HG03571 (cell line): ENCODE measurements around the gene GAD1.

Experiments
- ATAC-seq: cut with Tn5 transposase; IDR thresholded peaks from one replicate; pipeline ENCODE4 v1.9.1; 2021; ENCODE audit not compliant: unreplicated experiment

Gene GAD1

DNA sequence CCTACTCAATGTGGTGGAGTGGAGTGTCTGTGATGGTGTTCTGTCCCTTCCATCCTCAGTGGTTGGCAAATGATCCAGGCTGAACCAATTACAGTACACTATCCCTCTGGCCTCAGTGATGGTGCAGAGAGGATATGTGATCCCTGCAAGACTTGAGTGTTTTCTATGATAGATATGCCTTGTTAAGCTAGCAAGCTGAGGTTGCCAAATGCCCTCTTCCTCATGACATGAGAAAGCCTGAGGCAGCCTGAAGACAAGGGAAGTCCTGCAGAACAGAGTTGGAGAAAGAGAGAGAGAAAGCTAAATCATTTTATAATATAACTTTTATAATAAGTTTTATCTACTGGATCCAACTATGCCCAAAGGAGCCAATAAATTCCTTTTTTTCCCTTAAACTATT lies 70.8 kb downstream of the GAD1 start:
- no peak for ATAC-seq

DNA sequence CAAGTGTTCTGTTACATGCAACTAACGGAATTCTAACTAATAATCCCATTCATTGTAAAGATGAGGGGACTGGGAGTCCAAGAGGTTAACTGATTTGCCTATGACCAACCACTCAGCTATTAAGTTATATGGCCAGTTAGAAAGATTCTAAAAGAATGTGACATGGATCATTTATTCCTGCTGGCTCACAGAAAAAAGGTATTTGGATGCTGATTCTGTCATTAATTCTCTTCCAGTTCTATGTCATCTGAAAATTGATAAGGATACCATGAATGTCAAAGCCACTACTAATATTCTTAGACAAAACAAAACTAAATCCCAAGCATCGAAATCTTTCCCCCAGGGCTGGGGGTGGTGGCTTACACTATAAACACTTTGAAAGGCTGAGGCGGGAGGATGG lies 71.2 kb downstream of the GAD1 start:
- ATAC-seq, result no peak

GRCh38 chr2:170891893-170892292 lies 75.2 kb downstream of the GAD1 start:
- ATAC-seq, result no peak

- ATAC-seq, result no peak
These were observed 75.8 kb downstream of the GAD1 start for GRCh38 chr2:170892391-170892951.

DNA sequence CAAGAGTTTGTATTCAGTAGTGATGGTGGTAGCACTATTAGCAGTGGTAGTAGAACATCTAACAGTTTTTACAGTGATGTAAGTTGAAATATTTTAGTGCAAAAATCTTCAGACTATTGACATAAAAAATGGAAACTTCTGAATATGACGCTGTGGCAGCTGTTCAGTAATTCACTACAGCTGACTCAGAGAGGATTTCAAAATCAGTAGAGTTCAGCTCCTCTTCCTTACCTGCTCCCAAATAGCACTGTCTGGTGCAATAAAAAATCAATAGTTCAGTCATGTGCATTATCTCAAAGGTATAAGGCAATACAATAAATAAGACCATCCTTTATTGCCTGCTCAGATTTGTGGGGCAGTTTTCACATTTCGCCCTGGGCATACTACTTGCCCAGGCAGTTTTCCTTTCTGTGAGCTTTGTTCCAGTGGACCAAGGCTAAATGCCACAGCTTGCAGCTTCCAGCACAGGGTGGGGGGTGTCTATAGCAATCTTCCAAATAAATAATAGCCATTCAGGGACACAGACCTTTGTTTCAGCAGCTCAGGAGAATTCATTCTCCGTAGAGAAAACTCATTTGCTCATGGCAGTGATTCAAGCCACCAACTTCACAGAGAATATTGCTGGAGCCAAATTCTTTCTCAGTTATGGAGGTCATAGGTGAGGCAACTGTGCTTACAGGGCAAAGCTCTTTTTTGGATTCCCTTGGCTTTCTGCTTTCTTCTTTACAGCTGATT lies 78.5 kb downstream of the GAD1 start:
- ATAC-seq, result no peak

- no peak for ATAC-seq
These were observed 79.9 kb downstream of the GAD1 start for GRCh38 chr2:170896622-170897021.

GRCh38 chr2:170897108-170897507 lies 80.4 kb downstream of the GAD1 start:
- ATAC-seq, result no peak

DNA sequence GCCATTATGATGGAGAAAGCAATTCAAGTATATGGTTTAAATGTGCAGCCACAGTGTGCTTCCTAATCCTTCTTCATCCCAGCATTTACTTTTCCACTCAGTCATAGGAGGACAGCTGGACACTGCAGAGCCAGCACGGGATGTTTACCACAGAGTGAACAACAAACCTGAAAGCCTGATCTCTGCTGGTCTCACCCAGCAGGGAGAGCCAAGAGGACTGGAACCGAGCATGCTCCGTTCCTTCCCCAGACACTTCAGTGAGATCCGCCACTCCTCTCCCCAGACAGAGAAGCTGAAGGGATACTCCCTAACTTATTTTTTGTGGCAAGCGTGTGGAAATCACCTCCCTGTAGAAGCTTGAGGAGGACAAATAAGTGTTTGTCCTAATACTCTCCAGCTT lies 89.2 kb downstream of the GAD1 start:
- no peak for ATAC-seq
